ENCODE measurements around the gene PTPRK. TPM values are rescaled to one million over a fixed set of nuclear protein-coding genes. Genes with fewer than 3 reads are reported as not detected.

The PTPRK gene
- total RNA-seq, 1 experiment from 2014 or later, result 53.8 TPM

GRCh38 chr6:128492386-128492785 lies 28.0 kb downstream of the PTPRK start:
- H3K36me3 ChIP-seq (ENCODE audit: low read depth, low read length), result no peaks in the 10 kb centered on the region
- H3K4me3 ChIP-seq (ENCODE audit: low read length), result peak overlapping the region; percentile 64
- no peaks in the 10 kb centered on the region for H3K9me3 ChIP-seq (ENCODE audit: low read length)
- no TSS peak for BruUV-seq (replicated peaks)
- H4K20me1 ChIP-seq (ENCODE audit: low read length), result no peaks in the 10 kb centered on the region
- ATAC-seq (peak; percentile 72), DNase-seq (peak; percentile 91)
- no peak for TF ChIP-seq CTCF (conservative IDR thresholded peaks at IDR 0.05; ENCODE audit: low read depth, low read length)
- no peak for TF ChIP-seq EZH2 (IDR thresholded peaks at IDR 0.05; ENCODE audit: low read length, unreplicated experiment)
- no peak for TF ChIP-seq EZH2phosphoT487 (IDR thresholded peaks at IDR 0.05; ENCODE audit: borderline replicate concordance, low read length)
- no peaks in the 10 kb centered on the region for H3K9me2 ChIP-seq (replicated peaks; ENCODE audit: low read length)
- peak overlapping the region; percentile 89 for H3K4me2 ChIP-seq (ENCODE audit: low read length)
- H3K4me1 ChIP-seq (ENCODE audit: insufficient read depth, low read length), result peaks cover 47% of the 10 kb centered on the region
- H3K27me3 ChIP-seq (ENCODE audit: low read length), result no peaks in the 10 kb centered on the region
- H2AFZ ChIP-seq (ENCODE audit: low read length), result no peak overlapping the region
- H3K79me2 ChIP-seq (ENCODE audit: low read length), result peaks cover 89% of the 10 kb centered on the region
- CTCF ChIA-PET, result interaction anchor here (0.6 kb wide), 1 partner anchor 14 kb away, joined by 9 read pairs; no protein-coding TSS in a partner anchor
- intact Hi-C loops (cut with micrococcal nuclease), result loop anchor here (1.0 to 5.0 kb wide), 3 partner anchors 19 to 125 kb away; no protein-coding TSS in a partner anchor
- peak overlapping the region; percentile 94 for H3K27ac ChIP-seq (ENCODE audit: low read length)
- peak overlapping the region; percentile 86 for H3K9ac ChIP-seq (ENCODE audit: low read length)
- no peaks in the 10 kb centered on the region for H3F3A ChIP-seq (ENCODE audit: low read length, unreplicated experiment)
- POLR2A ChIA-PET (ENCODE audit: unreplicated experiment), result no interaction called here

GRCh38 chr6:128491610-128492206 lies 28.7 kb downstream of the PTPRK start:
- H3K9ac ChIP-seq (ENCODE audit: low read length), result peak overlapping the region; percentile 86
- H3K4me1 ChIP-seq (ENCODE audit: insufficient read depth, low read length), result peaks cover 47% of the 10 kb centered on the region

More at GRCh38 chr6:128491610-128492206, 28.7 kb downstream of the PTPRK start:
- Histone ChIP-seq H2AFZ (ENCODE audit: low read length) (no peak overlapping the region), H3F3A (ENCODE audit: low read length, unreplicated experiment) (no peaks in the 10 kb centered on the region), H4K20me1 (ENCODE audit: low read length) (no peaks in the 10 kb centered on the region), H3K4me3 (ENCODE audit: low read length) (peak overlapping the region; percentile 64), H3K27me3 (ENCODE audit: low read length) (no peaks in the 10 kb centered on the region), H3K9me3 (ENCODE audit: low read length) (no peaks in the 10 kb centered on the region), H3K4me2 (ENCODE audit: low read length) (peak overlapping the region; percentile 89), H3K27ac (ENCODE audit: low read length) (peak overlapping the region; percentile 94), H3K9me2 (replicated peaks; ENCODE audit: low read length) (no peaks in the 10 kb centered on the region), H3K79me2 (ENCODE audit: low read length) (peaks cover 89% of the 10 kb centered on the region), H3K36me3 (ENCODE audit: low read depth, low read length) (no peaks in the 10 kb centered on the region)
- ChIA-PET CTCF (interaction anchor here (0.6 kb wide), 1 partner anchor 15 kb away, joined by 9 read pairs; no protein-coding TSS in a partner anchor), POLR2A (ENCODE audit: unreplicated experiment) (interaction anchor here (0.6 to 0.9 kb wide), 4 partner anchors 28 to 1007 kb away, joined by 3 read pairs; no protein-coding TSS in a partner anchor)
- TSS peak; percentile 93 for BruUV-seq (replicated peaks)
- ATAC-seq, result peak; percentile 36
- intact Hi-C loops (cut with micrococcal nuclease), result loop anchor here (1.0 to 5.0 kb wide), 4 partner anchors 8 to 124 kb away; no protein-coding TSS in a partner anchor
- no peak for TF ChIP-seq EZH2phosphoT487 (IDR thresholded peaks at IDR 0.05; ENCODE audit: borderline replicate concordance, low read length)
- no peak for TF ChIP-seq EZH2 (IDR thresholded peaks at IDR 0.05; ENCODE audit: low read length, unreplicated experiment)
- no peak for TF ChIP-seq CTCF (conservative IDR thresholded peaks at IDR 0.05; ENCODE audit: low read depth, low read length)
- peak; percentile 37 for DNase-seq

All from PC-3 (cell line).